ENCODE measurements around the gene RC3H1. TPM values are rescaled to one million over a fixed set of nuclear protein-coding genes. Genes with fewer than 3 reads are reported as not detected.
"Not testable (repeated sequence)": the region's sequence is repeated elsewhere in the genome, so short reads cannot be mapped to it uniquely, and the experiment has no call there.

The RC3H1 gene
- 35.7 and 37.0 TPM in 2 replicates for total RNA-seq (ENCODE audit: low replicate concordance)

GRCh38 chr1:174022080-174022975 lies at the start of gene RC3H1:
RC3H1 (minus strand) TSS chr1:174022357; CDS start chr1:173992985, 29,372 bp downstream.
- peak; percentile 63 for DNase-seq (ENCODE audit: low read depth)
- TF ChIP-seq CTCF (IDR thresholded peaks at IDR 0.05; ENCODE audit: insufficient read depth, low read length): no peak

GRCh38 chr1:174070614-174071013 lies 48.5 kb upstream of the RC3H1 start:
- no peak for DNase-seq (ENCODE audit: low read depth)
- H3K4me3 ChIP-seq (ENCODE audit: low read depth, low read length): no peak overlapping the region
- TF ChIP-seq CTCF (IDR thresholded peaks at IDR 0.05; ENCODE audit: insufficient read depth, low read length): no peak

More at GRCh38 chr1:174022080-174022975, at the start of gene RC3H1:
- peak within 1 kb of the TSS; percentile 91 for H3K4me3 ChIP-seq (ENCODE audit: low read depth, low read length)

GRCh38 chr1:174068000-174068399 lies 45.8 kb upstream of the RC3H1 start:
- no peak for TF ChIP-seq CTCF (IDR thresholded peaks at IDR 0.05; ENCODE audit: insufficient read depth, low read length)
- no peak for DNase-seq (ENCODE audit: low read depth)
- H3K4me3 ChIP-seq (ENCODE audit: low read depth, low read length): no peak overlapping the region

- no peak overlapping the region for H3K4me3 ChIP-seq (ENCODE audit: low read depth, low read length)
- no peak for TF ChIP-seq CTCF (IDR thresholded peaks at IDR 0.05; ENCODE audit: insufficient read depth, low read length)
- no peak for DNase-seq (ENCODE audit: low read depth)
These were observed 37.9 kb upstream of the RC3H1 start for GRCh38 chr1:174060090-174060489.

GRCh38 chr1:174058624-174059023 lies 36.5 kb upstream of the RC3H1 start:
- TF ChIP-seq CTCF (IDR thresholded peaks at IDR 0.05; ENCODE audit: insufficient read depth, low read length): no peak
- no peak overlapping the region for H3K4me3 ChIP-seq (ENCODE audit: low read depth, low read length)
- no peak for DNase-seq (ENCODE audit: low read depth)

- not testable (repeated sequence) for DNase-seq (ENCODE audit: low read depth); H3K4me3 ChIP-seq (ENCODE audit: low read depth, low read length)
These were observed 34.5 kb upstream of the RC3H1 start for GRCh38 chr1:174056609-174057008.

- not testable (repeated sequence) for H3K4me3 ChIP-seq (ENCODE audit: low read depth, low read length); DNase-seq (ENCODE audit: low read depth)
These were observed 33.6 kb upstream of the RC3H1 start for GRCh38 chr1:174055797-174056196.

GRCh38 chr1:174053826-174054225 lies 31.7 kb upstream of the RC3H1 start:
- no peak for TF ChIP-seq CTCF (IDR thresholded peaks at IDR 0.05; ENCODE audit: insufficient read depth, low read length)
- H3K4me3 ChIP-seq (ENCODE audit: low read depth, low read length): no peak overlapping the region
- DNase-seq (ENCODE audit: low read depth): no peak
